Measurements from ENCODE around the gene ILDR2. TPM values are rescaled to one million over a fixed set of nuclear protein-coding genes. Genes with fewer than 3 reads are reported as not detected.

ILDR2 gene
- total and polyA plus RNA-seq, 7 donors = 0.42 to 15.8 (median 8.1) TPM; not detected in 2

DNA sequence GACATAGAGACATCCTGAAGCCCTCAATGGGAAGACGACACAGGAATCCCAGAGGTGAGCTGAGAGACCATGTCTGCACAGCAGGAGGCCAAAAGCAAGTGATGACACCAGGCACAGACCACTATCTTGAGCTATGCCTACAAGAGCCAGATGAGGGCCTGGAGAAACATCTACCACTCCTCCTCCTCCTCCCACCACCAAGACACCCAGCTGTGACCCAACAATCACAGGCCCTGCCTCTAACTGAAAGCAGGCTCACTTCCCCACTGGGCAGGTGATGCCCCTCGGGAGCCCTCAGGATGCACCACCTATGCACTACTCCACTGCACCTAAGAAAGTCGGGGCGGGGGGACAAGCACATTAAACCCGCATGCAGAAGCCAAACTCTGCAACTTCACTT, 115.7 kb downstream of the ILDR2 start:
- 83 to 94% methylated on average over 5 of the region's 5 CpGs for WGBS, 2 donors
- H3K4me1 ChIP-seq = no peaks in the 10 kb centered on the region
- no peak overlapping the region for H3K4me3 ChIP-seq
- H3K27me3 ChIP-seq = no peaks in the 10 kb centered on the region
- H3K9me3 ChIP-seq = no peaks in the 10 kb centered on the region
- H3K27ac ChIP-seq = no peak overlapping the region
- intact Hi-C loops (cut with DNase I) = no loop called here
- no peak for TF ChIP-seq EP300 (IDR thresholded peaks at IDR 0.05)
- TF ChIP-seq POLR2A (IDR thresholded peaks at IDR 0.05) = no peak
- no peak for TF ChIP-seq POLR2AphosphoS5 (IDR thresholded peaks at IDR 0.05)
- TF ChIP-seq, protein P1, sequence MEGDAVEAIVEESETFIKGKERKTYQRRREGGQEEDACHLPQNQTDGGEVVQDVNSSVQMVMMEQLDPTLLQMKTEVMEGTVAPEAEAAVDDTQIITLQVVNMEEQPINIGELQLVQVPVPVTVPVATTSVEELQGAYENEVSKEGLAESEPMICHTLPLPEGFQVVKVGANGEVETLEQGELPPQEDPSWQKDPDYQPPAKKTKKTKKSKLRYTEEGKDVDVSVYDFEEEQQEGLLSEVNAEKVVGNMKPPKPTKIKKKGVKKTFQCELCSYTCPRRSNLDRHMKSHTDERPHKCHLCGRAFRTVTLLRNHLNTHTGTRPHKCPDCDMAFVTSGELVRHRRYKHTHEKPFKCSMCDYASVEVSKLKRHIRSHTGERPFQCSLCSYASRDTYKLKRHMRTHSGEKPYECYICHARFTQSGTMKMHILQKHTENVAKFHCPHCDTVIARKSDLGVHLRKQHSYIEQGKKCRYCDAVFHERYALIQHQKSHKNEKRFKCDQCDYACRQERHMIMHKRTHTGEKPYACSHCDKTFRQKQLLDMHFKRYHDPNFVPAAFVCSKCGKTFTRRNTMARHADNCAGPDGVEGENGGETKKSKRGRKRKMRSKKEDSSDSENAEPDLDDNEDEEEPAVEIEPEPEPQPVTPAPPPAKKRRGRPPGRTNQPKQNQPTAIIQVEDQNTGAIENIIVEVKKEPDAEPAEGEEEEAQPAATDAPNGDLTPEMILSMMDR (IDR thresholded peaks at IDR 0.05) = no peak
- no peak for DNase-seq
- peaks cover 0 to 95% (median 15%) of the 10 kb centered on the region in 4 donors for H3K36me3 ChIP-seq

DNA sequence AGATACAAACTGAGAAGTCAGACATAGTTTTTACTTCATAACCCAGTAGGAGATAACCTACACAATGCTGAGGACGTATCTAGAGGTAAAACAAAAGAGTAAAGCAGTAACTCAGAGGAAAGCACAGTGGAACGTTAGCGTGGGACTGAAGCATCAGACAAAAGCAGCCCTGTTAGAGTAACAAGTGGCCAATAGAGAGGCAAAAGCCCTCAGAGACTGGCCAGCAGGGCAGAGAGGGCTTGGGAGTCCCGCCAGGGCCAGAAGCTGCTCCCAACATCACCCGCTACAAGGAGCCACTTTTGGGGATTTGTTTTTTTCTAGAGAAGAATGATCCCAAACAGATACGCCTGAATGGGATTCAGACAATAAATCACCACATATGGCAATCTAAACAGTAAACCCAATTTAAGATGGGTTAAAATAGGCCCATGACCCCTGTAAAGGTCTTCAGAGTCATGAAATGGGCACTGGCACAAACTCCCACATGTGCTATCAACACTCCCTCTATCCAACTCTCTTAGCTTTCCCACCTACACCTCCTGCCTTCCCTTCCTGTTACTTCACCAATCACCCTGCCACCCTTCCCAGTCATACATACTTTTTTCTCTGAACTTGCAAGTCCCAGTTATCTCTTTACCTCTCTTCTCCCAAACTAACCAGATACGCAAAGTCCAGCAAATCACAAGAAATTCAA, 116.5 kb downstream of the ILDR2 start:
- no peak overlapping the region for H3K4me3 ChIP-seq
- peaks cover 0 to 94% (median 15%) of the 10 kb centered on the region in 4 donors for H3K36me3 ChIP-seq
- TF ChIP-seq POLR2AphosphoS5 (IDR thresholded peaks at IDR 0.05) (no peak), POLR2A (IDR thresholded peaks at IDR 0.05) (no peak), EP300 (IDR thresholded peaks at IDR 0.05) (no peak)
- TF ChIP-seq, protein P1 (IDR thresholded peaks at IDR 0.05) = no peak
- 91 to 95% methylated on average over 7 of the region's 7 CpGs for WGBS, 2 donors
- H3K27ac ChIP-seq = no peak overlapping the region
- no peaks in the 10 kb centered on the region for H3K4me1 ChIP-seq
- H3K27me3 ChIP-seq = no peaks in the 10 kb centered on the region
- no peaks in the 10 kb centered on the region for H3K9me3 ChIP-seq
- DNase-seq = no peak
- intact Hi-C loops (cut with DNase I) = no loop called here

Small RNA genes lying within 50 kb of the gene (small RNA-seq; reads per million reads assigned to genes)
- 5.7 to 18.5 (median 8.0) reads per million in 3 donors for gene RNA5SP65

Other genes with a start within 250 kb of the ILDR2 start
- 10 to 100 TPM; 22.2 to 23.5 (median 22.9) TPM for gene POGK, start 136.1 kb downstream of the ILDR2 start, total RNA-seq
- gene POGK, start 136.1 kb downstream of the ILDR2 start, polyA plus RNA-seq = 10 to 100 TPM in 1 of 3 donors, 1 to 10 TPM in 2; 6.6 to 11.9 (median 6.7) TPM
- gene TADA1, start 99.3 kb downstream of the ILDR2 start, total RNA-seq = 10 to 100 TPM in 2 of 4 donors, 1 to 10 TPM in 2; 8.3 to 16.4 (median 11.2) TPM
- gene TADA1, start 99.3 kb downstream of the ILDR2 start, polyA plus RNA-seq = 1 to 10 TPM; 7.2 to 9.2 (median 8.2) TPM
- 1 to 10 TPM in 3 of 4 donors, under 1 TPM in 1; 0.33 to 1.6 (median 1.1) TPM for gene MAEL, start 13.7 kb upstream of the ILDR2 start, total RNA-seq
- gene MAEL, start 13.7 kb upstream of the ILDR2 start, polyA plus RNA-seq = 1 to 10 TPM in 1 of 3 donors, under 1 TPM in 1, not detected in 1; 0.07 to 1.2 TPM
- under 1 TPM in 2 of 4 donors, not detected in 2; 0.28 to 0.36 TPM for gene GPA33, start 114.8 kb upstream of the ILDR2 start, total RNA-seq
- gene GPA33, start 114.8 kb upstream of the ILDR2 start, polyA plus RNA-seq = 100 to 1,000 TPM in 2 of 3 donors, 10 to 100 TPM in 1; 90.7 to 363 (median 101) TPM
- under 1 TPM in 1 of 4 donors, not detected in 3; 0.16 TPM for gene STYXL2, start 118.5 kb upstream of the ILDR2 start, total RNA-seq
- under 1 TPM in 2 of 3 donors, not detected in 1; 0.01 to 0.23 TPM for gene STYXL2, start 118.5 kb upstream of the ILDR2 start, polyA plus RNA-seq
- 10 to 100 TPM; 15.0 to 35.5 (median 20.3) TPM for gene POU2F1, start 245.3 kb upstream of the ILDR2 start, total RNA-seq
- gene POU2F1, start 245.3 kb upstream of the ILDR2 start, polyA plus RNA-seq = 1 to 10 TPM; 2.3 to 6.3 (median 3.0) TPM